ENCODE results near the gene NUP153.

DNA sequence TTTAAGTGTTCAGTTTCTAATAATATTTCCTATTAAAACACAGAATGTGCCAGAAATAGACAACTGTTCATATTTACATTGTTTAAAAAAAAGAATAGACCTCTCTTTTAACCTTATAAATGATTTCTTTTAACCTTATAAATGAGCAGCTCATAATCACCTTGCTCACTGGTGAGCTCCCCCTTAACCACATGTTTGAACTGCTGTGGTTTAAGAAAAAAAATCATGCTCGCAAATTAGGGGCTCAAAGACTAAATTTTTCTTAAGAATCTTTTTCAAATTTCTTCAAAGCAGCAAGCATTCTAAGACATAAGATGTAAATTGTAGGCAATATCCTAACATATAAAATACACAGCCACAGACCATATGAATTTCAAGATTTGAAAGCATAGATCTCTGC, 73.8 kb downstream of the NUP153 start:
- TF ChIP-seq, protein P1, sequence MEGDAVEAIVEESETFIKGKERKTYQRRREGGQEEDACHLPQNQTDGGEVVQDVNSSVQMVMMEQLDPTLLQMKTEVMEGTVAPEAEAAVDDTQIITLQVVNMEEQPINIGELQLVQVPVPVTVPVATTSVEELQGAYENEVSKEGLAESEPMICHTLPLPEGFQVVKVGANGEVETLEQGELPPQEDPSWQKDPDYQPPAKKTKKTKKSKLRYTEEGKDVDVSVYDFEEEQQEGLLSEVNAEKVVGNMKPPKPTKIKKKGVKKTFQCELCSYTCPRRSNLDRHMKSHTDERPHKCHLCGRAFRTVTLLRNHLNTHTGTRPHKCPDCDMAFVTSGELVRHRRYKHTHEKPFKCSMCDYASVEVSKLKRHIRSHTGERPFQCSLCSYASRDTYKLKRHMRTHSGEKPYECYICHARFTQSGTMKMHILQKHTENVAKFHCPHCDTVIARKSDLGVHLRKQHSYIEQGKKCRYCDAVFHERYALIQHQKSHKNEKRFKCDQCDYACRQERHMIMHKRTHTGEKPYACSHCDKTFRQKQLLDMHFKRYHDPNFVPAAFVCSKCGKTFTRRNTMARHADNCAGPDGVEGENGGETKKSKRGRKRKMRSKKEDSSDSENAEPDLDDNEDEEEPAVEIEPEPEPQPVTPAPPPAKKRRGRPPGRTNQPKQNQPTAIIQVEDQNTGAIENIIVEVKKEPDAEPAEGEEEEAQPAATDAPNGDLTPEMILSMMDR (IDR thresholded peaks at IDR 0.05; ENCODE audit: insufficient read depth, low read length) = no peak
- no peak for TF ChIP-seq POLR2AphosphoS5 (IDR thresholded peaks at IDR 0.05; ENCODE audit: low read depth)
- TF ChIP-seq REST (IDR thresholded peaks at IDR 0.05; ENCODE audit: insufficient replicate concordance, low read depth) = no peak
